GM19193 (cell line): ENCODE data around the gene CYB561D1.
A peak's percentile ranks its signal among the peaks of the same experiment; 100 is the strongest.

Experiments
- POLR2A ChIP-seq: IDR thresholded peaks from 4 replicates; pipeline ENCODE4 v1.6.1; 2011; ENCODE audit not compliant: insufficient read depth, insufficient read length; ENCODE audit errors: extremely low read depth

Gene CYB561D1

GRCh38 chr1:109479311-109479710 is 14.6 kb upstream of the CYB561D1 start:
- no peak for TF ChIP-seq POLR2A

- no peak for TF ChIP-seq POLR2A
Observed at GRCh38 chr1:109479901-109480300, 14.0 kb upstream of the CYB561D1 start.

GRCh38 chr1:109481646-109482045 is 12.2 kb upstream of the CYB561D1 start:
- no peak for TF ChIP-seq POLR2A

GRCh38 chr1:109482242-109482641 is 11.7 kb upstream of the CYB561D1 start:
- TF ChIP-seq POLR2A: no peak

- TF ChIP-seq POLR2A: no peak
Observed at GRCh38 chr1:109482791-109483671, 10.9 kb upstream of the CYB561D1 start.

GRCh38 chr1:109483672-109484518 is 10.0 kb upstream of the CYB561D1 start, which contains the start of gene ATXN7L2:
ATXN7L2 (plus strand) TSS chr1:109483905; CDS start chr1:109483954, 49 bp downstream.
- peak; percentile 93 for TF ChIP-seq POLR2A

GRCh38 chr1:109484519-109484975 is 9.3 kb upstream of the CYB561D1 start:
- no peak for TF ChIP-seq POLR2A

GRCh38 chr1:109485001-109485400 is 8.9 kb upstream of the CYB561D1 start:
- TF ChIP-seq POLR2A: no peak

GRCh38 chr1:109487261-109487660 is 6.6 kb upstream of the CYB561D1 start:
- TF ChIP-seq POLR2A: no peak

- no peak for TF ChIP-seq POLR2A
Observed at GRCh38 chr1:109488201-109488600, 5.7 kb upstream of the CYB561D1 start.

GRCh38 chr1:109488696-109489095 is 5.2 kb upstream of the CYB561D1 start:
- TF ChIP-seq POLR2A: no peak

- no peak for TF ChIP-seq POLR2A
Observed at GRCh38 chr1:109490029-109490933, 3.6 kb upstream of the CYB561D1 start.

- TF ChIP-seq POLR2A: no peak
Observed at GRCh38 chr1:109490934-109491302, 3.0 kb upstream of the CYB561D1 start.

GRCh38 chr1:109491372-109491771 is 2.5 kb upstream of the CYB561D1 start:
- TF ChIP-seq POLR2A: no peak
